Stimulated activated CD8-positive, alpha-beta memory T cell treated with anti-CD3 and anti-CD28 coated beads, Interleukin-4, amount 100 ng/mL, for 4 hours (primary cell): Measurements from ENCODE around the gene ZNF428.
A peak's percentile ranks its signal among the peaks of the same experiment; 100 is the strongest.
"Not testable (repeated sequence)": the region's sequence is repeated elsewhere in the genome, so short reads cannot be mapped to it uniquely, and the experiment has no call there.

Experiments
- DNase-seq, 2 donors: peaks; one replicate each; pipeline ENCODE4 v3.0.0-alpha.2; 2020; ENCODE audit warnings: low read depth in 2 of 2, low spot score in 1 of 2

ZNF428 gene

GRCh38 chr19:43594710-43595604, 24.5 kb downstream of the ZNF428 start:
- DNase-seq = peak; percentile 33 to 41

- DNase-seq = no peak
Measured at GRCh38 chr19:43594081-43594697, 25.2 kb downstream of the ZNF428 start.

GRCh38 chr19:43592800-43593350, 26.6 kb downstream of the ZNF428 start:
- DNase-seq = no peak

- no peak for DNase-seq
Measured at GRCh38 chr19:43591904-43592772, 27.3 kb downstream of the ZNF428 start.

GRCh38 chr19:43589678-43590077, 29.8 kb downstream of the ZNF428 start:
- no peak for DNase-seq

- DNase-seq = no peak
Measured at GRCh38 chr19:43589277-43589676, 30.2 kb downstream of the ZNF428 start.

- DNase-seq = not testable (repeated sequence)
Measured at GRCh38 chr19:43587029-43587428, 32.4 kb downstream of the ZNF428 start.

GRCh38 chr19:43586346-43586745, 33.1 kb downstream of the ZNF428 start:
- no peak for DNase-seq

- no peak for DNase-seq
Measured at GRCh38 chr19:43584484-43584883, 34.9 kb downstream of the ZNF428 start.

GRCh38 chr19:43582495-43582894, 36.9 kb downstream of the ZNF428 start:
- no peak for DNase-seq

- no peak for DNase-seq
Measured at GRCh38 chr19:43581467-43581866, 38.0 kb downstream of the ZNF428 start.

GRCh38 chr19:43578787-43579186, 40.6 kb downstream of the ZNF428 start:
- DNase-seq = no peak

- DNase-seq = no peak
Measured at GRCh38 chr19:43575955-43576878, 43.2 kb downstream of the ZNF428 start.

- peak; percentile 80 to 92 for DNase-seq
Measured at GRCh38 chr19:43575156-43575950, 44.1 kb downstream of the ZNF428 start, which contains the start of the genes PINLYP and XRCC1. Gene PINLYP, plus strand, starts transcription at chr19:43575801. Its CDS starts 1,391 bp downstream, at chr19:43577192. Gene XRCC1, minus strand, starts transcription at chr19:43575527. Its CDS starts 69 bp downstream, at chr19:43575458.

- DNase-seq = no peak
Measured at GRCh38 chr19:43574424-43575155, 44.8 kb downstream of the ZNF428 start.

- no peak for DNase-seq
Measured at GRCh38 chr19:43572171-43572588, 47.2 kb downstream of the ZNF428 start.

GRCh38 chr19:43570174-43570791, 49.1 kb downstream of the ZNF428 start:
- no peak for DNase-seq

- no peak for DNase-seq
Measured at GRCh38 chr19:43569657-43570056, 49.8 kb downstream of the ZNF428 start.
